ENCODE measurements around the gene DEFB125.

DEFB125 gene

DNA sequence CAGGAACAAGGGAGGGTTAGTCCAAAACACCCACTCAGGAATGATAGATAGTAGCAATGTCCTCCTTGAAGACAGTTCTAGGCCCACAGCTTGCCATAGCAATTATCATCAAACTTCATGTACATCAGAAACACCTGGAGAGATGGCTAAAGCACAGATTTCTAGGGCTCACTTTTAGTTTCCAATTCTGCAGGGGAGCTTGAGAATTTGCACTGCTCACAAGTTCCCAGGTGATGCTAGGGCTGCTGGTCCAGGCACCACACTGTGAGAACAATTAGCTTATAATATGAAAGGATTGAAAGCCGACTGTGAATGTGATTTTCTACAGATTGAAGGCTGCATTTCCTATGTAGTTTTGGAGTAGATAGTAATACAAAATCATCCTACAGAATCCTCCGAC lies 58.4 kb downstream of the DEFB125 start:
- DNase-seq (ENCODE audit: low read depth in 1 of 2, low spot score in 1 of 2), result no peak
- TF ChIP-seq, protein P1, sequence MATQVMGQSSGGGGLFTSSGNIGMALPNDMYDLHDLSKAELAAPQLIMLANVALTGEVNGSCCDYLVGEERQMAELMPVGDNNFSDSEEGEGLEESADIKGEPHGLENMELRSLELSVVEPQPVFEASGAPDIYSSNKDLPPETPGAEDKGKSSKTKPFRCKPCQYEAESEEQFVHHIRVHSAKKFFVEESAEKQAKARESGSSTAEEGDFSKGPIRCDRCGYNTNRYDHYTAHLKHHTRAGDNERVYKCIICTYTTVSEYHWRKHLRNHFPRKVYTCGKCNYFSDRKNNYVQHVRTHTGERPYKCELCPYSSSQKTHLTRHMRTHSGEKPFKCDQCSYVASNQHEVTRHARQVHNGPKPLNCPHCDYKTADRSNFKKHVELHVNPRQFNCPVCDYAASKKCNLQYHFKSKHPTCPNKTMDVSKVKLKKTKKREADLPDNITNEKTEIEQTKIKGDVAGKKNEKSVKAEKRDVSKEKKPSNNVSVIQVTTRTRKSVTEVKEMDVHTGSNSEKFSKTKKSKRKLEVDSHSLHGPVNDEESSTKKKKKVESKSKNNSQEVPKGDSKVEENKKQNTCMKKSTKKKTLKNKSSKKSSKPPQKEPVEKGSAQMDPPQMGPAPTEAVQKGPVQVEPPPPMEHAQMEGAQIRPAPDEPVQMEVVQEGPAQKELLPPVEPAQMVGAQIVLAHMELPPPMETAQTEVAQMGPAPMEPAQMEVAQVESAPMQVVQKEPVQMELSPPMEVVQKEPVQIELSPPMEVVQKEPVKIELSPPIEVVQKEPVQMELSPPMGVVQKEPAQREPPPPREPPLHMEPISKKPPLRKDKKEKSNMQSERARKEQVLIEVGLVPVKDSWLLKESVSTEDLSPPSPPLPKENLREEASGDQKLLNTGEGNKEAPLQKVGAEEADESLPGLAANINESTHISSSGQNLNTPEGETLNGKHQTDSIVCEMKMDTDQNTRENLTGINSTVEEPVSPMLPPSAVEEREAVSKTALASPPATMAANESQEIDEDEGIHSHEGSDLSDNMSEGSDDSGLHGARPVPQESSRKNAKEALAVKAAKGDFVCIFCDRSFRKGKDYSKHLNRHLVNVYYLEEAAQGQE (IDR thresholded peaks at IDR 0.05; ENCODE audit: insufficient replicate concordance, low read depth), result no peak
- no peak for TF ChIP-seq GABPA (IDR thresholded peaks at IDR 0.05; ENCODE audit: low read depth)
- no peak for TF ChIP-seq SPI1 (IDR thresholded peaks at IDR 0.05; ENCODE audit: borderline replicate concordance, low read depth)
- no peak for TF ChIP-seq POLR2AphosphoS5 (IDR thresholded peaks at IDR 0.05; ENCODE audit: low read depth)
- Histone ChIP-seq H3K4me3 (replicated peaks; ENCODE audit: insufficient read depth, low read length) (no peak overlapping the region), H3K27ac (replicated peaks) (no peak overlapping the region), H3K27me3 (ENCODE audit: insufficient read depth, poor library complexity, severe bottlenecking) (peaks cover 19% of the 10 kb centered on the region)
